ENCODE data around the gene LSM14B. TPM values are rescaled to one million over a fixed set of nuclear protein-coding genes. Genes with fewer than 3 reads are reported as not detected.
"Not testable (repeated sequence)": the region's sequence is repeated elsewhere in the genome, so short reads cannot be mapped to it uniquely, and the experiment has no call there.

Gene LSM14B
- polyA plus RNA-seq, 6 donors from 2014 or later: 1.1 to 3.4 (median 1.2) TPM; not detected in 1

GRCh38 chr20:62148383-62148782 is 26.1 kb downstream of the LSM14B start:
- H3K9me3 Mint-ChIP-seq; ATAC-seq (ENCODE audit: low read depth in 2 of 2); H3K4me3 Mint-ChIP-seq; H3K27ac Mint-ChIP-seq; DNase-seq; H3K27me3 Mint-ChIP-seq: not testable (repeated sequence)
- peaks cover 7 to 13% of the 10 kb centered on the region in 2 donors for H3K36me3 Mint-ChIP-seq
- peaks cover 34 to 53% (median 40%) of the 10 kb centered on the region in 3 donors for H3K4me1 Mint-ChIP-seq

GRCh38 chr20:62148908-62149314 is 26.6 kb downstream of the LSM14B start:
- H3K9me3 Mint-ChIP-seq: peaks cover 0 to 5% (median 2%) of the 10 kb centered on the region in 7 donors
- no peak for DNase-seq
- no peak for ATAC-seq (ENCODE audit: low read depth in 2 of 2)
- H3K4me3 Mint-ChIP-seq: no peak overlapping the region
- no peaks in the 10 kb centered on the region for H3K27me3 Mint-ChIP-seq
- H3K4me1 Mint-ChIP-seq: peaks cover 34 to 53% (median 40%) of the 10 kb centered on the region in 3 donors
- H3K27ac Mint-ChIP-seq: no peak overlapping the region
- H3K36me3 Mint-ChIP-seq: peaks cover 12 to 18% of the 10 kb centered on the region in 2 donors

GRCh38 chr20:62149532-62150309 is 27.4 kb downstream of the LSM14B start:
- peaks cover 30 to 50% (median 37%) of the 10 kb centered on the region in 3 donors for H3K4me1 Mint-ChIP-seq
- H3K36me3 Mint-ChIP-seq: peaks cover 15 to 25% of the 10 kb centered on the region in 2 donors
- H3K27me3 Mint-ChIP-seq: no peaks in the 10 kb centered on the region
- no peak for ATAC-seq (ENCODE audit: low read depth in 2 of 2)
- H3K9me3 Mint-ChIP-seq: peaks cover 0 to 5% (median 2%) of the 10 kb centered on the region in 7 donors
- no peak for DNase-seq
- H3K4me3 Mint-ChIP-seq: peak overlapping the region in 1 of 8 donors; percentile 57
- H3K27ac Mint-ChIP-seq: no peak overlapping the region

- Mint-ChIP-seq H3K9me3 (peaks cover 0 to 5% (median 2%) of the 10 kb centered on the region in 7 donors), H3K4me3 (peak overlapping the region in 1 of 8 donors; percentile 57), H3K36me3 (peaks cover 15 to 29% of the 10 kb centered on the region in 2 donors), H3K4me1 (peaks cover 25 to 45% (median 35%) of the 10 kb centered on the region in 3 donors), H3K27me3 (no peaks in the 10 kb centered on the region), H3K27ac (no peak overlapping the region)
- ATAC-seq (ENCODE audit: low read depth in 2 of 2) (no peak), DNase-seq (no peak)
Measured at GRCh38 chr20:62150310-62150575, 28.0 kb downstream of the LSM14B start.

GRCh38 chr20:62151225-62151624 is 28.9 kb downstream of the LSM14B start:
- H3K27me3 Mint-ChIP-seq: no peaks in the 10 kb centered on the region
- no peak overlapping the region for H3K4me3 Mint-ChIP-seq
- peaks cover 0 to 5% (median 2%) of the 10 kb centered on the region in 7 donors for H3K9me3 Mint-ChIP-seq
- no peak for DNase-seq
- peaks cover 15 to 29% of the 10 kb centered on the region in 2 donors for H3K36me3 Mint-ChIP-seq
- ATAC-seq (ENCODE audit: low read depth in 2 of 2): no peak
- H3K4me1 Mint-ChIP-seq: peaks cover 26 to 35% (median 29%) of the 10 kb centered on the region in 3 donors
- H3K27ac Mint-ChIP-seq: no peak overlapping the region

GRCh38 chr20:62151835-62152364 is 29.6 kb downstream of the LSM14B start:
- H3K4me3 Mint-ChIP-seq: peak overlapping the region in 1 of 8 donors; percentile 33
- ATAC-seq (ENCODE audit: low read depth in 2 of 2): no peak
- H3K27me3 Mint-ChIP-seq: no peaks in the 10 kb centered on the region
- peaks cover 0 to 5% (median 2%) of the 10 kb centered on the region in 7 donors for H3K9me3 Mint-ChIP-seq
- peaks cover 26 to 34% (median 31%) of the 10 kb centered on the region in 3 donors for H3K4me1 Mint-ChIP-seq
- H3K36me3 Mint-ChIP-seq: peaks cover 15 to 29% of the 10 kb centered on the region in 2 donors
- H3K27ac Mint-ChIP-seq: no peak overlapping the region
- no peak for DNase-seq

GRCh38 chr20:62155428-62156253 is 33.4 kb downstream of the LSM14B start:
- Mint-ChIP-seq H3K27me3 (no peaks in the 10 kb centered on the region), H3K36me3 (peaks cover 15 to 29% of the 10 kb centered on the region in 2 donors), H3K9me3 (peaks cover 0 to 5% (median 2%) of the 10 kb centered on the region in 7 donors), H3K4me3 (no peak overlapping the region), H3K27ac (peak overlapping the region in 1 of 6 donors; percentile 10), H3K4me1 (peaks cover 10 to 14% (median 12%) of the 10 kb centered on the region in 3 donors)
- ATAC-seq (ENCODE audit: low read depth in 2 of 2) (no peak), DNase-seq (no peak)

GRCh38 chr20:62156254-62156556 is 33.9 kb downstream of the LSM14B start:
- Mint-ChIP-seq H3K4me1 (peaks cover 10 to 12% (median 11%) of the 10 kb centered on the region in 3 donors), H3K4me3 (no peak overlapping the region), H3K9me3 (peaks cover 0 to 5% (median 2%) of the 10 kb centered on the region in 7 donors), H3K27ac (no peak overlapping the region), H3K27me3 (no peaks in the 10 kb centered on the region), H3K36me3 (peaks cover 15 to 29% of the 10 kb centered on the region in 2 donors)
- no peak for ATAC-seq (ENCODE audit: low read depth in 2 of 2)
- no peak for DNase-seq

- ATAC-seq (ENCODE audit: low read depth in 2 of 2) (peak; percentile 91 to 97), DNase-seq (peak; percentile 70)
- H3K27me3 Mint-ChIP-seq: no peaks in the 10 kb centered on the region
- no peak overlapping the region for H3K4me3 Mint-ChIP-seq
- H3K9me3 Mint-ChIP-seq: peaks cover 0 to 5% (median 2%) of the 10 kb centered on the region in 7 donors
- peaks cover 15 to 29% of the 10 kb centered on the region in 2 donors for H3K36me3 Mint-ChIP-seq
- H3K27ac Mint-ChIP-seq: no peak overlapping the region
- H3K4me1 Mint-ChIP-seq: peaks cover 10 to 12% (median 11%) of the 10 kb centered on the region in 3 donors
Measured at GRCh38 chr20:62156592-62157386, 34.5 kb downstream of the LSM14B start.

- no peak overlapping the region for H3K4me3 Mint-ChIP-seq
- H3K27ac Mint-ChIP-seq: no peak overlapping the region
- ATAC-seq (ENCODE audit: low read depth in 2 of 2) (no peak), DNase-seq (no peak)
- H3K36me3 Mint-ChIP-seq: peaks cover 15 to 25% of the 10 kb centered on the region in 2 donors
- peaks cover 7 to 10% (median 8%) of the 10 kb centered on the region in 3 donors for H3K4me1 Mint-ChIP-seq
- no peaks in the 10 kb centered on the region for H3K27me3 Mint-ChIP-seq
- H3K9me3 Mint-ChIP-seq: peaks cover 0 to 5% (median 2%) of the 10 kb centered on the region in 7 donors
Measured at GRCh38 chr20:62157387-62158087, 35.3 kb downstream of the LSM14B start.

- peaks cover 4 to 10% (median 5%) of the 10 kb centered on the region in 3 donors for H3K4me1 Mint-ChIP-seq
- peaks cover 0 to 5% (median 2%) of the 10 kb centered on the region in 7 donors for H3K9me3 Mint-ChIP-seq
- peaks cover 11 to 20% of the 10 kb centered on the region in 2 donors for H3K36me3 Mint-ChIP-seq
- ATAC-seq (ENCODE audit: low read depth in 2 of 2): no peak
- no peaks in the 10 kb centered on the region for H3K27me3 Mint-ChIP-seq
- no peak overlapping the region for H3K27ac Mint-ChIP-seq
- H3K4me3 Mint-ChIP-seq: no peak overlapping the region
- no peak for DNase-seq
Measured at GRCh38 chr20:62158088-62158400, 35.8 kb downstream of the LSM14B start.

GRCh38 chr20:62158541-62158940 is 36.3 kb downstream of the LSM14B start:
- Mint-ChIP-seq H3K27me3 (no peaks in the 10 kb centered on the region), H3K4me3 (peak overlapping the region in 1 of 8 donors; percentile 44), H3K4me1 (peaks cover 4 to 10% (median 5%) of the 10 kb centered on the region in 3 donors), H3K27ac (no peak overlapping the region), H3K9me3 (peaks cover 0 to 3% (median 0%) of the 10 kb centered on the region in 7 donors), H3K36me3 (peaks cover 7 to 15% of the 10 kb centered on the region in 2 donors)
- ATAC-seq (ENCODE audit: low read depth in 2 of 2): no peak
- DNase-seq: no peak

Measured in naive B cell (primary cell).